ENCODE data around the gene CCDC80.
A peak's percentile ranks its signal among the peaks of the same experiment; 100 is the strongest.
"Not testable (repeated sequence)": the region's sequence is repeated elsewhere in the genome, so short reads cannot be mapped to it uniquely, and the experiment has no call there.

Gene CCDC80

GRCh38 chr3:112640930-112641801, at the start of gene CCDC80:
TSS of gene CCDC80 (minus strand) at chr3:112641143. CDS start at chr3:112639905, 1,238 bp downstream.
- peak; percentile 98 for DNase-seq (ENCODE audit: low read depth)

- no peak for DNase-seq (ENCODE audit: low read depth)
These were observed 49.0 kb upstream of the CCDC80 start for GRCh38 chr3:112689989-112690388.

- DNase-seq (ENCODE audit: low read depth), result no peak
These were observed 48.4 kb upstream of the CCDC80 start for GRCh38 chr3:112689385-112689784.

GRCh38 chr3:112688819-112689218, 47.9 kb upstream of the CCDC80 start:
- no peak for DNase-seq (ENCODE audit: low read depth)

GRCh38 chr3:112688085-112688769, 47.3 kb upstream of the CCDC80 start:
- peak; percentile 27 for DNase-seq (ENCODE audit: low read depth)

- no peak for DNase-seq (ENCODE audit: low read depth)
These were observed 46.7 kb upstream of the CCDC80 start for GRCh38 chr3:112687616-112688015.

GRCh38 chr3:112687211-112687610, 46.3 kb upstream of the CCDC80 start:
- no peak for DNase-seq (ENCODE audit: low read depth)

GRCh38 chr3:112685956-112686799, 45.2 kb upstream of the CCDC80 start:
- DNase-seq (ENCODE audit: low read depth), result no peak

GRCh38 chr3:112685420-112685819, 44.5 kb upstream of the CCDC80 start:
- DNase-seq (ENCODE audit: low read depth), result peak; percentile 57

GRCh38 chr3:112682361-112682760, 41.4 kb upstream of the CCDC80 start:
- no peak for DNase-seq (ENCODE audit: low read depth)

GRCh38 chr3:112681822-112682325, 40.9 kb upstream of the CCDC80 start:
- DNase-seq (ENCODE audit: low read depth), result peak; percentile 56

- DNase-seq (ENCODE audit: low read depth), result peak; percentile 98
These were observed 35.8 kb upstream of the CCDC80 start for GRCh38 chr3:112676659-112677234.

GRCh38 chr3:112675943-112676535, 35.1 kb upstream of the CCDC80 start:
- DNase-seq (ENCODE audit: low read depth), result no peak

GRCh38 chr3:112675349-112675748, 34.4 kb upstream of the CCDC80 start:
- peak; percentile 44 for DNase-seq (ENCODE audit: low read depth)

- DNase-seq (ENCODE audit: low read depth), result no peak
These were observed 32.0 kb upstream of the CCDC80 start for GRCh38 chr3:112672716-112673541.

GRCh38 chr3:112671930-112672715, 31.2 kb upstream of the CCDC80 start:
- DNase-seq (ENCODE audit: low read depth), result peak; percentile 96

GRCh38 chr3:112670824-112671223, 29.9 kb upstream of the CCDC80 start:
- no peak for DNase-seq (ENCODE audit: low read depth)

GRCh38 chr3:112667599-112667998, 26.7 kb upstream of the CCDC80 start:
- DNase-seq (ENCODE audit: low read depth), result no peak

- not testable (repeated sequence) for DNase-seq (ENCODE audit: low read depth)
These were observed 24.1 kb upstream of the CCDC80 start for GRCh38 chr3:112665009-112665408.

GRCh38 chr3:112656043-112656442, 15.1 kb upstream of the CCDC80 start:
- no peak for DNase-seq (ENCODE audit: low read depth)

Measured in amniotic epithelial cell (primary cell).